HCT116 (cell line): ENCODE data around the gene SLIT1. TPM values are rescaled to one million over a fixed set of nuclear protein-coding genes. Genes with fewer than 3 reads are reported as not detected.

Experiments
- ATAC-seq: fragments of 200-7000 bp; cut with Tn5 transposase; 2 replicates; pipeline ENCODE4 v1.9.1; 2020; ENCODE audit warnings: mild to moderate bottlenecking, moderate library complexity
- BruUV-seq: library from RNA; stranded (reverse); fragments of 400-500 nt; replicated peaks from 2 replicates; lab custom pipeline; 2021; lab: Mats Ljungman, UMichigan
- CTCF ChIA-PET: fragments of 300-600 bp; sonication (Branson Sonifier 250); formaldehyde crosslinking; loops from one replicate; lab custom pipeline; 2021; ENCODE audit warnings: antibody characterized with exemption; lab: Charles Lee
- POLR2A ChIA-PET: fragments of 300-600, 350-600 bp; sonication (Branson Sonifier 250); formaldehyde crosslinking; loops from one replicate; lab custom pipeline; 2021; ENCODE audit warnings: antibody characterized with exemption; lab: Charles Lee
- RAD21 ChIA-PET, 2 experiments: fragments of 300-600 bp; sonication (Branson Sonifier 250); formaldehyde crosslinking; loops; one replicate each; lab custom pipeline; 2023; ENCODE audit warnings: low total read pairs in 2 of 2; ENCODE audit not compliant: uncharacterized antibody in 2 of 2, unreplicated experiment in 2 of 2, low non-redundant PET in 1 of 2; lab: Charles Lee
- DNase-seq: peaks from one replicate; pipeline ENCODE4 v3.0.0-alpha.2; 2010; ENCODE audit warnings: low read depth, low spot score
- H2AFZ ChIP-seq: fragments of 200-600 bp; shearing (Covaris generic), sonication (generic); 2 replicates; pipeline ENCODE4 v1.6.1; 2017; ENCODE audit warnings: low read depth, mixed run types, mixed read lengths, antibody characterized with exemption, low read length; ENCODE audit not compliant: poor library complexity, severe bottlenecking
- H3K27ac ChIP-seq: 2 replicates; pipeline ENCODE4 v1.5.1; 2012; ENCODE audit warnings: low read depth, low read length
- H3K27me3 ChIP-seq: fragments of 200-600 bp; sonication (generic); 2 replicates; pipeline ENCODE4 v1.6.1; 2016; ENCODE audit warnings: mixed run types, low read length, mixed read lengths; ENCODE audit not compliant: insufficient read depth
- H3K36me3 ChIP-seq, 2 experiments: fragments of 200-500 bp in 1 of 2; fragments of 200-600 bp in 1 of 2; sonication (Bioruptor generic) in 1 of 2; sonication (generic) in 1 of 2; 2 replicates each; pipeline versions ENCODE4 v1.5.1 to v1.6.1; 2014 to 2016; ENCODE audit warnings: low read length in 2 of 2, inconsistent platforms in 1 of 2, mixed read lengths in 1 of 2, mixed run types in 1 of 2; ENCODE audit not compliant: insufficient read depth in 2 of 2, control insufficient read depth in 1 of 2
- H3K4me1 ChIP-seq, 2 experiments: fragments of 200-600 bp in 1 of 2; sonication (generic) in 1 of 2; 2 replicates each; pipeline versions ENCODE4 v1.5.1 to v1.6.1; 2012 to 2017; ENCODE audit warnings: low read length in 2 of 2, inconsistent platforms in 1 of 2, mild to moderate bottlenecking in 1 of 2, mixed read lengths in 1 of 2, mixed run types in 1 of 2, moderate library complexity in 1 of 2; ENCODE audit not compliant: insufficient read depth in 2 of 2, control insufficient read depth in 1 of 2
- H3K4me2 ChIP-seq: fragments of 200-600 bp; sonication (generic); 2 replicates; pipeline ENCODE4 v1.6.1; 2017; ENCODE audit warnings: mixed run types, low read length, mixed read lengths
- H3K4me3 ChIP-seq, 2 experiments: fragments of 200-600 bp in 1 of 2; sonication (generic) in 1 of 2; replicated peaks in 1 of 2; 2 replicates each; pipeline ENCODE4 v1.5.1; 2011 to 2016; ENCODE audit warnings: low read length in 2 of 2, control low read depth in 1 of 2, low read depth in 1 of 2, mild to moderate bottlenecking in 1 of 2, mixed read lengths in 1 of 2, mixed run types in 1 of 2
- H3K79me2 ChIP-seq: fragments of 200-600 bp; sonication (generic); 2 replicates; pipeline ENCODE4 v1.6.1; 2017; ENCODE audit warnings: mild to moderate bottlenecking, mixed run types, low read length, moderate library complexity, mixed read lengths; ENCODE audit not compliant: insufficient read depth
- H3K9ac ChIP-seq: fragments of 200-600 bp; sonication (generic); 2 replicates; pipeline ENCODE4 v1.6.1; 2016; ENCODE audit warnings: low read length, mixed read lengths
- H3K9me2 ChIP-seq: fragments of 200-600 bp; sonication (generic), shearing (Covaris generic); 2 replicates; pipeline ENCODE4 v1.6.1; 2017; ENCODE audit warnings: mixed run types, mild to moderate bottlenecking, moderate library complexity; ENCODE audit not compliant: insufficient read depth
- H3K9me3 ChIP-seq, 2 experiments: fragments of 200-500 bp in 1 of 2; fragments of 200-600 bp in 1 of 2; sonication (Bioruptor generic) in 1 of 2; sonication (generic) in 1 of 2; 2 replicates each; pipeline ENCODE4 v1.6.1; 2014 to 2017; ENCODE audit warnings: low read length in 2 of 2, mixed read lengths in 2 of 2, inconsistent platforms in 1 of 2, low read depth in 1 of 2, mild to moderate bottlenecking in 1 of 2, mixed run types in 1 of 2, moderate library complexity in 1 of 2; ENCODE audit not compliant: control insufficient read depth in 1 of 2, insufficient read depth in 1 of 2
- H4K20me1 ChIP-seq: fragments of 200-600 bp; sonication (generic), shearing (Covaris generic); 2 replicates; pipeline ENCODE4 v1.6.1; 2017; ENCODE audit warnings: mixed run types, mild to moderate bottlenecking, moderate library complexity; ENCODE audit not compliant: insufficient read depth
- ATF3 ChIP-seq: IDR thresholded peaks from 2 replicates; pipeline ENCODE4 v1.6.1; 2012
- CBX3 ChIP-seq: IDR thresholded peaks from 2 replicates; pipeline ENCODE4 v1.6.1; 2012; ENCODE audit warnings: low read depth
- CEBPB ChIP-seq: IDR thresholded peaks from 2 replicates; pipeline ENCODE4 v1.6.1; 2012; ENCODE audit warnings: low read depth
- CTCF ChIP-seq, 3 experiments: fragments of 200-600 bp in 1 of 3; sonication (generic) in 1 of 3; IDR thresholded peaks in 2 of 3; conservative IDR thresholded peaks in 1 of 3; 2 replicates each; pipeline ENCODE4 v1.5.1; 2012 to 2017; ENCODE audit warnings: low read depth in 2 of 3, low read length in 2 of 3, antibody characterized with exemption in 1 of 3, borderline replicate concordance in 1 of 3, control low read depth in 1 of 3, mild to moderate bottlenecking in 1 of 3, mixed read lengths in 1 of 3, mixed run types in 1 of 3, moderate library complexity in 1 of 3; ENCODE audit not compliant: insufficient read depth in 1 of 3
- ELF1 ChIP-seq: IDR thresholded peaks from 2 replicates; pipeline ENCODE4 v1.6.1; 2012; ENCODE audit warnings: low read depth, borderline replicate concordance
- EZH2phosphoT487 ChIP-seq: fragments of 200-600 bp; IDR thresholded peaks from 2 replicates; pipeline ENCODE4 v1.6.1; 2018; ENCODE audit warnings: antibody characterized with exemption, borderline replicate concordance
- JUND ChIP-seq: IDR thresholded peaks from 2 replicates; pipeline ENCODE4 v1.6.1; 2012
- RAD21 ChIP-seq: IDR thresholded peaks from 2 replicates; pipeline ENCODE4 v1.6.1; 2012; ENCODE audit warnings: low read depth, mild to moderate bottlenecking
- SIN3A ChIP-seq: IDR thresholded peaks from 2 replicates; pipeline ENCODE4 v1.6.1; 2012; ENCODE audit warnings: low read depth
- SP1 ChIP-seq: IDR thresholded peaks from 2 replicates; pipeline ENCODE4 v1.6.1; 2012; ENCODE audit warnings: low read depth
- SRF ChIP-seq: IDR thresholded peaks from 2 replicates; pipeline ENCODE4 v1.6.1; 2012; ENCODE audit warnings: low read depth
- TCF7L2 ChIP-seq: IDR thresholded peaks from 2 replicates; pipeline ENCODE4 v1.7.0; 2011; ENCODE audit warnings: borderline replicate concordance, inconsistent platforms; ENCODE audit not compliant: insufficient read depth, insufficient read length; ENCODE audit errors: extremely low read depth
- YY1 ChIP-seq: IDR thresholded peaks from 2 replicates; pipeline ENCODE4 v1.6.1; 2011; ENCODE audit warnings: low read length, low read depth, moderate library complexity, mild to moderate bottlenecking; ENCODE audit not compliant: insufficient replicate concordance; ENCODE audit errors: extremely low read depth
- ZBTB33 ChIP-seq: IDR thresholded peaks from 2 replicates; pipeline ENCODE4 v1.6.1; 2011; ENCODE audit warnings: mild to moderate bottlenecking, low read length, moderate library complexity; ENCODE audit not compliant: insufficient replicate concordance; ENCODE audit errors: extremely low read depth
- ZNF274 ChIP-seq: fragments of 200-500 bp; sonication (Bioruptor generic); IDR thresholded peaks from 2 replicates; pipeline ENCODE4 v1.6.1; 2014; ENCODE audit warnings: mild to moderate bottlenecking, low read depth, low read length, inconsistent platforms
- intact Hi-C: fragments of 100-400 bp; cut with micrococcal nuclease; formaldehyde crosslinking; loops from 2 replicates; pipeline ENCODE4 v1.10.0; 2022
- total RNA-seq: library from RNA; stranded (reverse); gene quantifications from one replicate; pipeline ENCODE4 v1.2.1, GENCODE V29; 2021; ENCODE audit not compliant: unreplicated experiment

SLIT1 gene
- total RNA-seq, 1 experiment from 2014 or later: 0.42 TPM

GRCh38 chr10:96964131-96964530, 221.6 kb downstream of the SLIT1 start:
- Histone ChIP-seq H3K4me3 (no peak overlapping the region), H4K20me1 (no peaks in the 10 kb centered on the region), H3K9ac (no peak overlapping the region), H3K36me3 (no peaks in the 10 kb centered on the region), H3K4me1 (no peaks in the 10 kb centered on the region), H3K27me3 (no peaks in the 10 kb centered on the region), H3K27ac (no peak overlapping the region), H3K79me2 (0 out of 2 replicates have a peak, but pooled peaks cover 3% of the 10 kb centered on the region), H3K9me2 (no peaks in the 10 kb centered on the region), H3K4me2 (no peak overlapping the region), H2AFZ (no peak overlapping the region), H3K9me3 (no peaks in the 10 kb centered on the region)
- no peak for ATAC-seq
- intact Hi-C loops: no loop called here
- no peak for TF ChIP-seq SP1
- no peak for TF ChIP-seq ZBTB33
- no peak for TF ChIP-seq ZNF274
- no peak for TF ChIP-seq TCF7L2
- TF ChIP-seq CEBPB: no peak
- no peak for TF ChIP-seq JUND
- no peak for TF ChIP-seq EZH2phosphoT487
- TF ChIP-seq SIN3A: no peak
- TF ChIP-seq CBX3: no peak
- no peak for TF ChIP-seq CTCF (IDR thresholded peaks at IDR 0.05 in 2 of 3, conservative IDR thresholded peaks at IDR 0.05 in 1 of 3; ENCODE audit: borderline replicate concordance in 1 of 3, insufficient read depth in 1 of 3, low read depth in 2 of 3, low read length in 2 of 3)
- no peak for TF ChIP-seq YY1
- TF ChIP-seq ATF3: no peak
- no peak for TF ChIP-seq RAD21
- no peak for TF ChIP-seq SRF
- no peak for TF ChIP-seq ELF1
- ChIA-PET RAD21 (no interaction called here), POLR2A (no interaction called here), CTCF (no interaction called here)
- no TSS peak for BruUV-seq
- DNase-seq: no peak
